ENCODE data around the gene DSG2. TPM values are rescaled to one million over a fixed set of nuclear protein-coding genes. Genes with fewer than 3 reads are reported as not detected.

The DSG2 gene
- total RNA-seq, 1 experiment from 2014 or later, result 12.1 TPM

DNA sequence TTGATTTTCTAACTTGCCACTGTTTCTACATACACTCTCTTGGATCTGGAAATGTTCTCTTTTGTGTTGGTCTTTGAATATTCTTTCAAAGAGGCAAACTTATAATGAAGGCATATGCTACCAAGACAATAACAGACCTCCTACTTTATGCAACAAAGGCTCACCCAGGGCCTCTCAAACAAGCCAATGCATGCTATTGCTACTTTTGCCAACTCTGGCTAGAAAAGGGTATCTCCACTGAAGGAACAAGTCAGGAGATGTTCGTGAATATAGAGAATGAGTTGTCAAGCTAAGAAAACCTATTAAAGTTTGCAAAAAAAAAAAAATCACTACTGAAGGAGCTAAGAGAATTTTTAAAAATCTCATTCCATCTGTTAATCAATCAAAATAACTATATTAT is 15.9 kb upstream of the DSG2 start:
- in situ Hi-C loops (cut with HindIII; ENCODE audit: low pct_unique_long_range_greater_than_20kb, low sequenced_read_pairs) (no loop called here), intact Hi-C loops (cut with micrococcal nuclease; ENCODE audit: unreplicated experiment) (no loop called here)
- CTCF ChIA-PET, result no interaction called here
- BruUV-seq (replicated peaks), result no TSS peak
- Histone ChIP-seq H3K4me3 (ENCODE audit: low read depth in 2 of 2, low read length in 2 of 2) (no peak overlapping the region), H3K4me1 (ENCODE audit: control insufficient read depth, insufficient read depth, low read length) (no peaks in the 10 kb centered on the region; the same call in 1 of the 2 replicates), H3K27me3 (ENCODE audit: control insufficient read depth, insufficient read depth, low read length) (no peaks in the 10 kb centered on the region), H3K36me3 (ENCODE audit: control insufficient read depth, insufficient read depth, low read length) (no peaks in the 10 kb centered on the region), H3K27ac (ENCODE audit: low read length) (no peak overlapping the region), H3K9me3 (ENCODE audit: control insufficient read depth, insufficient read depth, low read depth, low read length) (no peaks in the 10 kb centered on the region)
- DNase-seq (ENCODE audit: low read depth, low spot score) (no peak), ATAC-seq (no peak)
- POLR2A ChIA-PET, result interaction anchor here (0.6 kb wide), 1 partner anchor 12 kb away, joined by 3 read pairs; no protein-coding TSS in a partner anchor
- TF ChIP-seq, protein P1, sequence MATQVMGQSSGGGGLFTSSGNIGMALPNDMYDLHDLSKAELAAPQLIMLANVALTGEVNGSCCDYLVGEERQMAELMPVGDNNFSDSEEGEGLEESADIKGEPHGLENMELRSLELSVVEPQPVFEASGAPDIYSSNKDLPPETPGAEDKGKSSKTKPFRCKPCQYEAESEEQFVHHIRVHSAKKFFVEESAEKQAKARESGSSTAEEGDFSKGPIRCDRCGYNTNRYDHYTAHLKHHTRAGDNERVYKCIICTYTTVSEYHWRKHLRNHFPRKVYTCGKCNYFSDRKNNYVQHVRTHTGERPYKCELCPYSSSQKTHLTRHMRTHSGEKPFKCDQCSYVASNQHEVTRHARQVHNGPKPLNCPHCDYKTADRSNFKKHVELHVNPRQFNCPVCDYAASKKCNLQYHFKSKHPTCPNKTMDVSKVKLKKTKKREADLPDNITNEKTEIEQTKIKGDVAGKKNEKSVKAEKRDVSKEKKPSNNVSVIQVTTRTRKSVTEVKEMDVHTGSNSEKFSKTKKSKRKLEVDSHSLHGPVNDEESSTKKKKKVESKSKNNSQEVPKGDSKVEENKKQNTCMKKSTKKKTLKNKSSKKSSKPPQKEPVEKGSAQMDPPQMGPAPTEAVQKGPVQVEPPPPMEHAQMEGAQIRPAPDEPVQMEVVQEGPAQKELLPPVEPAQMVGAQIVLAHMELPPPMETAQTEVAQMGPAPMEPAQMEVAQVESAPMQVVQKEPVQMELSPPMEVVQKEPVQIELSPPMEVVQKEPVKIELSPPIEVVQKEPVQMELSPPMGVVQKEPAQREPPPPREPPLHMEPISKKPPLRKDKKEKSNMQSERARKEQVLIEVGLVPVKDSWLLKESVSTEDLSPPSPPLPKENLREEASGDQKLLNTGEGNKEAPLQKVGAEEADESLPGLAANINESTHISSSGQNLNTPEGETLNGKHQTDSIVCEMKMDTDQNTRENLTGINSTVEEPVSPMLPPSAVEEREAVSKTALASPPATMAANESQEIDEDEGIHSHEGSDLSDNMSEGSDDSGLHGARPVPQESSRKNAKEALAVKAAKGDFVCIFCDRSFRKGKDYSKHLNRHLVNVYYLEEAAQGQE (IDR thresholded peaks at IDR 0.05; ENCODE audit: insufficient read depth in 1 of 2, low read depth in 2 of 2, low read length in 1 of 2), result no peak
- no peak for TF ChIP-seq TCF7L2 (IDR thresholded peaks at IDR 0.05; ENCODE audit: low read depth, low read length)
- TF ChIP-seq CTCF (IDR thresholded peaks at IDR 0.05), result no peak
- TF ChIP-seq SIN3A (IDR thresholded peaks at IDR 0.05; ENCODE audit: borderline replicate concordance, insufficient read depth, low read depth, low read length), result no peak
- no peak for TF ChIP-seq POLR2AphosphoS5 (IDR thresholded peaks at IDR 0.05; ENCODE audit: low read depth, low read length)

GRCh38 chr18:31483396-31483795 is 14.6 kb upstream of the DSG2 start:
- in situ Hi-C loops (cut with HindIII; ENCODE audit: low pct_unique_long_range_greater_than_20kb, low sequenced_read_pairs) (no loop called here), intact Hi-C loops (cut with micrococcal nuclease; ENCODE audit: unreplicated experiment) (no loop called here)
- no TSS peak for BruUV-seq (replicated peaks)
- no peak for DNase-seq (ENCODE audit: low read depth, low spot score)
- TF ChIP-seq SIN3A (IDR thresholded peaks at IDR 0.05; ENCODE audit: borderline replicate concordance, insufficient read depth, low read depth, low read length) (no peak), POLR2AphosphoS5 (IDR thresholded peaks at IDR 0.05; ENCODE audit: low read depth, low read length) (no peak), CTCF (IDR thresholded peaks at IDR 0.05) (no peak), TCF7L2 (IDR thresholded peaks at IDR 0.05; ENCODE audit: low read depth, low read length) (no peak)
- TF ChIP-seq, protein P1 (IDR thresholded peaks at IDR 0.05; ENCODE audit: insufficient read depth in 1 of 2, low read depth in 2 of 2, low read length in 1 of 2), result no peak
- H3K27me3 ChIP-seq (ENCODE audit: control insufficient read depth, insufficient read depth, low read length), result no peaks in the 10 kb centered on the region
- no peak for ATAC-seq
- H3K36me3 ChIP-seq (ENCODE audit: control insufficient read depth, insufficient read depth, low read length), result no peaks in the 10 kb centered on the region
- no peaks in the 10 kb centered on the region for H3K9me3 ChIP-seq (ENCODE audit: control insufficient read depth, insufficient read depth, low read depth, low read length)
- H3K27ac ChIP-seq (ENCODE audit: low read length), result no peak overlapping the region
- ChIA-PET POLR2A (no interaction called here), CTCF (no interaction called here)
- H3K4me3 ChIP-seq (ENCODE audit: low read depth in 2 of 2, low read length in 2 of 2), result no peak overlapping the region
- H3K4me1 ChIP-seq (ENCODE audit: control insufficient read depth, insufficient read depth, low read length), result no peaks in the 10 kb centered on the region; the same call in 1 of the 2 replicates

Data from Panc1 (cell line).